GM18517 (cell line): Measurements from ENCODE around the gene CCDC80.
"Not testable (repeated sequence)": the region's sequence is repeated elsewhere in the genome, so short reads cannot be mapped to it uniquely, and the experiment has no call there.

Experiments used
- ATAC-seq: cut with Tn5 transposase; IDR thresholded peaks from one replicate; pipeline ENCODE4 v1.9.1; 2021; ENCODE audit warnings: mild to moderate bottlenecking, moderate library complexity; ENCODE audit not compliant: unreplicated experiment

The CCDC80 gene

GRCh38 chr3:112667599-112667998 is 26.7 kb upstream of the CCDC80 start:
- no peak for ATAC-seq

DNA sequence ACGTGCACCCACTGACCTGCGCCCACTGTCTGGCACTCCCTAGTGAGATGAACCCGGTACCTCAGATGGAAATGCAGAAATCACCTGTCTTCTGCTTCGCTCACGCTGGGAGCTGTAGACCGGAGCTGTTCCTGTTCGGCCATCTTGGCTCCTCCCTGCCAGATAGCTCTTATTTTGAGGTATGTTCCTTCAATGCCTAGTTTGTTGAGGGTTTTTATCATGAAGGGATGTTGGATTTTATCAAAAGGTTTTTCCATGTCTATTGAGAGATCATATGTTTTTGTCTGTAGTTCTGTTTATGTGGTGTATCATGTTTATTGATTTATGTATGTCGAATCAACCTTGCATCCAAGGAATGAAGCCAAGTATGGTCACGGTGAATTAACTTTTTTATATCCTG is 24.1 kb upstream of the CCDC80 start:
- not testable (repeated sequence) for ATAC-seq

GRCh38 chr3:112656043-112656442 is 15.1 kb upstream of the CCDC80 start:
- no peak for ATAC-seq

DNA sequence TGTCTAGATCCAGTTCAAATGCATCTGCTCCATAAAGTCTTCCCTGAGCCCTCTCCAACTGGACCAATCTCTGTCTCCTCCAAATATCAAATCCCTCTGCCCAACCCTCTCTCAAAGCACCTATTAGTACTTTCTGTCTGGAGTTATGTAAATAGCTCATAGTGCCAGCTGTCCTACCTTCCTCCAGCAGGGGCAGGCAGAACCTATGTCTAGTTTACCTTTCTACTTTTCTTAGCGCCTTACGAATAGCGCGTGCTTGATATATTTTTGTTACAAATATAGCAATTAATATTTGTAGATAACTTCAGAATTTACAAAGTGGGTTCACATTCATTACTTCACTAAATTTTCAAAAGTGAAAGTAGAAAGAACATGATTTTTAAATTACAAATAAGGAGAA is 14.0 kb upstream of the CCDC80 start:
- no peak for ATAC-seq

GRCh38 chr3:112654492-112654891 is 13.5 kb upstream of the CCDC80 start:
- no peak for ATAC-seq

DNA sequence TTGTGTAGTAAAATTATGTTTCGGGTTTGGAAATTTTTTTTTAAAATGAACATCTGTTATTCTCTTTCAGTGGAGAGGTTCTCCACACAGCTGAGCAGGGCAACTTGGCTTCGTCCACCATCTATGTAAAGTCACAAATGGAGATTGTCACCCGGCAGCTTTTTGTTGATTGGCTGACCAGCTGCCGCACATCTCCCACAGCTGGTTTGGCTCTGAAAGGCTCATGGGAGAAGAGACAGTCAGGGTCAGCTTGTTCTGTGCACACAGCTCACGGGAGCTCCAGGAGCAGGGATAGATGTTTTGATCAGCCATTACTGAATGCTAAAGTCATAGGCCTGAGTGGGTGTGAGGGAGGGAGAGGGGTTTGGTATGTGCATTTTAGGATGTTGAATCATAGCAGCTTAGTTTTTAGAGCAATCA is 12.9 kb upstream of the CCDC80 start:
- no peak for ATAC-seq

DNA sequence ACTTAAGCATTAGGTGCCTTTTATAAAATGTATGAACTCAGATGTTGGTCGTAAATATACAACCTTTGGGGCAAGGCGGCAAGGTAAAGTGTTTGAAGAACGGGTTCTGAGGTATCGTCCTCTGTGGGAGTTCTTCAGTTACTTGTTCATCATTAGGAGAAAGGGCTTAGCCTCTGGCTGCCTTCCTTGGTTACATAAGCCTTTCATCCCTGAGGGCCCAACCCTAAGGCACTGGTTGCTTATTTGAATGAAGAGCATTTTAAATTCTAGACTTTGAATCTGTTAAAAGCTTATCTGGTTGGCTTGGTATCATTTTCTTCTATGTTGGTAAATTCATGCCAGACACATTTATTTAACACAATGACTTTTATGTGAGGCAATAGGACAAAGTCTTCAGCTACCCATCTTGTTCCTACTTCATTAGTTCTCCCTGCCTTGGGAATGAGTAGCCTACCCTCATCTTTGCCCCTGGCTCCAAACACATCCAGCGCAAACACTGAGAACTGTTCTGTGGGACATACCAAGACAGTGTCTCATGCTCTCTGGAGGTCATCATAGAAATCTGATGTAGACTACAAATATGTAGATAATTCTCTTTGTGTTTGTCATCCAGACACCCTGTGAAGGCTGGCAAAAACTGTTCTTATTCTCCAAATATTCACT is 12.4 kb upstream of the CCDC80 start:
- ATAC-seq = no peak

GRCh38 chr3:112651516-112651915 is 10.6 kb upstream of the CCDC80 start:
- no peak for ATAC-seq

DNA sequence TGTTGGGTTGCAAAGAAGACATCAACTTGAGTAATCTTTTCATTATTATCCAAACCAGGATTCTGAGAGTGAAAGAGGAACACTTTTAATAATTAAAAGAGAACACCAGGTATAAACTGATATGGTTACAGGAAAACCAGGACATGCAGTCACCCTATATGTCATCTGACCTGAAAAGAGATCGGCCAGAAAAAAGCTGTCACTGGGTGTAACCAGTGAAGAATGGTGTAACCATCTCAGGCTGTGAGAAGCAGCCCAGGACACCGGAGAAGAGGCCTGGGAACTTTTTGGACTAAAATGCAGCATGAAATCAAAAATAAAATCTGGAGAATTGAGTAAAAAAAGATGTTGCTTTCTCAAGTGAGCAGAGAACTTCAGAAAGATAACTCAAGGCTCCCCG is 10.1 kb upstream of the CCDC80 start:
- ATAC-seq = no peak

DNA sequence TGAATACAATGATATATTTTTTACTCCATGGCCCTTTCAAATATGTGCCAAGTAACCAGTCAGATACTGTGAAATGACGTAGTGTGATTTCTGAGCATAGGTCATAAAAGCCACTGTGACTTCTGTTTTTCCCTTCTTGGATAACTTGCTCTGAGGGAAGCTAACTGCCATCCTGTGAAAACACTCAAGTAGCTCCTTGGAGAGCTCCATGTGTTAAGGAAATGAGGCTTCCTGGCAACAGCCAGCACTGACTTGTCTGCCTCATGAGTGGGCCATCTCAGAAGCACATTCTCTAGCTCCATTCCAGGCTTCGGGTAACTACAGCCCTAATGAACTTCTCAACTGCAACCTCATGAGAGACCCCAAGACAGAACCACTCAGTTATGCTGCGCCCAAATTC is 9.5 kb upstream of the CCDC80 start:
- no peak for ATAC-seq

DNA sequence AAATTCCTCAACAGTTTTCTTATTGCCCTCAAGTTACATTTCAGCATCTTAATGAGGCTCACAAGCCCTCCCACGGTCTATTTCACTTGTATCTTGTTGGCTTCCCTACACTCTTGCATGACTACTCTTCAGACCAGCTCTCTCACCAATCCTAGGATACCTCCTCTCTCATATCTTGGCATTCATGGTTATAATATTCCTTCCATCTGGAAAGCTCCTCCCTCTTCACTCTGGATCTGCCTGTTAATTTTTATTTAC is 8.5 kb upstream of the CCDC80 start:
- ATAC-seq = no peak

DNA sequence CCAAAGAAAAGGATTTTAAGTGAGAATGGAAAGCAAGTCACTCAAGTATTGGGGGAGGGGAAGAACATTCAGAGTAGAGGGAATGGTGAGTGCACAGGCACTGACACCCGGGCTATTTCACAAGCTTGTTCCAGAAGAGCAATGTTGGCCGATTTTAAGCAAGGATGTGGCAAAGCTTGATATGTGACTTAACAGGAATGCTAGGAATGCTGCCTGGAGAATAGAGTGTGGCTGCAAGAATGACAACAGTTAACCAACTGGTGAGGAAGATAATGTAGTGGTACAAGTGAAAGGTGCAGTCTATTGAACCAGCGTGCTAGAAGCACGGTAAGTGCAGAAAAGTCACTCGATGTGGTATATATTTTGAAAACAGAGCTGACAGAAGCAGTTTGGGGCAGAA is 6.2 kb upstream of the CCDC80 start:
- no peak for ATAC-seq

DNA sequence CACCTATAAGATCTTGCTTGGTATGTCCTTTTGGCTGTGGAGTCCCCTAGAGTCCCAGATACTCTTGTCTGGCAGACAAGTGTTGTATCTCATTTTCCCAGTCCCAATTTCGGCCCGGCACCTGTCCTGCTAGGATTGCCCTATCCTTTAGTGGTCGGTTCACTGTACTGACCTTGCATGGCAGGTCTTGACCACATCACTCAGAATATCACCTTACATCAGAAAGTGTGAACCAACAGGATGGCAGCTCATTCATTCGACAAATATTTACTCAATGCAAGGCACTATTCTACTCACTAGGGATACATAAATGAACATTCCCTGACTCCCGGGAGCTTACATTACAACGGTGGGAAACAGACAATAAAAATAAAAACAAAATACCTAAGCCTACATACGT is 5.7 kb upstream of the CCDC80 start:
- ATAC-seq = no peak

- ATAC-seq = no peak
These were observed 3.5 kb upstream of the CCDC80 start for GRCh38 chr3:112644453-112644852.

- ATAC-seq = no peak
These were observed 2.8 kb upstream of the CCDC80 start for GRCh38 chr3:112643621-112644240.

DNA sequence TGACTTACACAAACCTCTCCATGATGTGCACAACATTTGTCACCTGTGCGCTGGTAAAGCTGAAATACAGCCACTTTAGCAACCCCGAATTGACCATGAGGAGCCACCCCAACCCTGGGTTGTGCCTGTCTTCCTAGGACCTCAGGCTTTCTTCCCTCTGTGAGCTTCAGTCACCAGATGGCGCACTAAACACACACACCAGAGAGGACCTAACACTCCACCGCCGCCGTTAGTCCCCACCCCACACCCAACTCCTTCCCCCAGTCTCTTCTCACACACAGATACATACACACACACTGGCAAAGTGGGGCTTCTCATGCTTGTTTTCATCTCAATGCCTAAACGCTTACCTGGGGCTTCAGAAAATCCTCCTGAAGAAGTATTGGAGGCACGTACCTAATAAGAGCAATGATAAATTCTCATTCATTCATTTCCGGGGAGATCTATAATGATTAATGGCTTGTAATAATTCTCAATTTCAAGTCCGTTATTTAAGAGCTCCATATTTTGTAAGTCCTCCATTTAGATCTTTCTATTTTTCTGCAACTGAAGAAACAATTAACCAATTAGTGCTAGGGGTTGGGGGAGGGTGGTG is 2.1 kb upstream of the CCDC80 start:
- peak; percentile 77 for ATAC-seq

- no peak for ATAC-seq
These were observed 540 bp downstream of the CCDC80 start for GRCh38 chr3:112640276-112640929.

DNA sequence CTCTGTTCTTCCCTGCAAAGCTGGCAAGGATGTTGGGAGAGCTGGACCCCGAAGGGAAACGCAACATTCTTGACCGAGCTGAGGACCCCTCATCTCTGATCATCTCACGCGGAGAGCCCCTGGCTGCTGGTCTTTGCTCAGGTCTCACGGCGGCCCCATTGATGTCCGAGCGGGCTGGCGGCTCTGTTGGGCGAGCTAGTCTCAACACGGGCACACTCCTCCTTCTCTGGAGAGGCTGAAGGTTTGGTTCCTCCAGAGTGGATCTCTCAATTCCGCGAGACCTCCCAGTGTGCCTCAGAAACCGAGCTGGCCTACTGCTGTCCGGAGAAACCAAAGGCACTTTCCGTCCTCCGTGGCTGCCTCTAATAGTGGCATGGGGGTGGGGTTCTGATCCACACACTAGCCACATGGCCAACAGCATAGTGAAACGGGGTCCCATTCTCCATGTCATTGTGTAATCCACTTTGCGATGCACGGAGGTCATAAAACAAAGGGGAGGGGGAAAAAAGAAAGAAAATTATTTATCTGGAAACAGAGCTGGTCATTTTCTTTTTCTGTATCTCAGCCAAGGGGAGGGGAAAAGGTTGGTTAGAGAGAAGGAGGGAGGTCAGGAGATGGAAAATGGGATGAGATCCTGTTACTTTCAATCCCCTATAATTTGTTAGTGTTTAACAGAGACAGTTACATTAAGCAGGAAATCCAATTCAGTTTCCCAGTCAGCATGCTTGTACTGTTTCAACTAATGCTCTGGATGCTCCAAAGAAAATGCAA is 1.3 kb downstream of the CCDC80 start:
- ATAC-seq = no peak

DNA sequence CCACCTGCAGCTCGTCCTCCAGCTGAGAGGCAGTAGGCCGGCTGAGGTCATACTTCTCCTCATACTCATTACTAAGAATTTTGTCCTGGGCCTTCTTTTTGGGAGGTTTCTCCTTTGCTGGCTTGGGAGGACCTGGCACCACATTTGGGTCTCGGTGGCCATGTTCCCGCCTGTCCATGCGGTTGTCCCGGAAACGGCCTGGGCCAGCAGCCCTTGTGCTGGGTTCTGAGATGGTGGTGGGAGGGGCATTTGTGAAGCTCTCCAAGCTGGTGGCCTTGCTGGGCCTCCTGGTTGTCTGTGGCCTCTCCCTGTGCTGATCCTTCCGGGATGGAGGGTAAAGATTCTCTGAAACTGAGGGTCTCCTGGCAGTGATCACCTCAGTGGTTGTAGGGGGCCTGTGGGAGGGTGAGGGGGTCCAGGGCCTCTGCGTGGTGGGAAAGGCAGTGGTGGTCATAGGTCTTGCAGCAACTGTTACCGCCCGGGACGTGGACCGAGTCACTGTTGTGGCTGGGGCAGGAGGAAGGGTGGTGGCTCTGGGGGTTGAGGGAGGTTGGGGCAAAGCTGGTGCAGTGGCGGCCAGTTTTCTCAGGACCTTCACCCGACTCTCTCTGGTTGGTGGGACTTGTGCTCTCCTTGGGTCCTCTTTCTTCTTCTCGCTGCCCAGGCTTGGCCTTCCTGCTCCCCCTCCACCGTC is 2.5 kb downstream of the CCDC80 start:
- no peak for ATAC-seq

DNA sequence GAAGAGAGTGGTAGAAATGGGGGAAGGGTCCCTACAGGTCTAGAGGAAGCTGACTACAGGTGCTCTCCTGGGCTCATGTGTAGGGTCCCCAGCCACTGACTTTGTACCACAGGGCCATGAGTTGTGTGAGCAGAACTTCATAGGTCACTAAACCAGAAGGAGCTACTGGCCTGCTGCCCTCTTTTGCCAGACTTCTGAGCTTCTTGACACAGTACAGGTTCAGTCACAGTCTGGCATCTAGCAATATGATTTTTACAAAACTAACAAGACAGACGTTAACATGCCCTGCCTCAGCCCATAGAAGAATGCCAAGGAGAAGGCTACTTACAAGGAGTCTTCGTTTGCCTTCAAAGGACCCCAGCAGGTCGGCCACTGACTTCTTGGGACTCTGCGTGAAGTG is 3.2 kb downstream of the CCDC80 start:
- ATAC-seq = no peak

DNA sequence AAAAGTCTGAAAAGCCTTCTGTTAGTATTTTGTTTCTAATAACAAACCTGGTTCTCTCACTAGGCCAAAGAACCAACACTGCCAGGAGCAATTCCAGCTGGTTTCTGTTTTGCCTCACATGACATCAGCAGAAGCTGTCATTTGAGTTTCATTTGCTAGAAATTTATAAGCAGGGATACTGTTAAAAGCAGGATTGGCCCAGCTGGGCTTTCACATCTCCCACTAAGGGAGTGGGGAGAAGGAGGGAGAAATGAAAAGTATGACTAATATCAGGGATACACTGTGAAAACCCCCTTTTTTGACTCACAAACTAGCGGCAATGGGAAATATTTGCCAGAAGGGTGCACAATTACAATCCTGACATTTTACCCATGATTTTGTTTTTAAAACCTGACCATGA is 5.3 kb downstream of the CCDC80 start:
- ATAC-seq = no peak
